K562 (cell line): ENCODE data around the gene PITPNM1. TPM values are rescaled to one million over a fixed set of nuclear protein-coding genes. Genes with fewer than 3 reads are reported as not detected.

Experiments
- ATAC-seq: fragments of 200-7000 bp; cut with Tn5 transposase; 3 replicates; pipeline ENCODE4 v1.9.1; 2020; ENCODE audit warnings: moderate library complexity
- BruUV-seq: library from RNA; stranded (reverse); fragments of 400-500 nt; replicated peaks from 2 replicates; lab custom pipeline; 2021; lab: Mats Ljungman, UMichigan
- CTCF ChIA-PET: fragments of 300-600 bp; formaldehyde crosslinking; extraction: SDS; loops from one replicate; lab custom pipeline; 2021; ENCODE audit warnings: low intra/inter-chr PET ratio; lab: Yijun Ruan, JAX
- POLR2A ChIA-PET: fragments of 300-600, 350-650 bp; sonication (Branson Sonifier 250); formaldehyde crosslinking; extraction: SDS; loops from one replicate; lab custom pipeline; 2021; ENCODE audit warnings: antibody characterized with exemption, inconsistent platforms; lab: Yijun Ruan, JAX
- DNase-seq, 4 experiments: peaks; one replicate each; pipeline versions ENCODE4 v3.0.0 to v3.0.0-alpha.2; 2011 to 2018; ENCODE audit warnings: low spot score in 3 of 4, mixed read lengths in 3 of 4; ENCODE audit errors: extremely low read depth in 1 of 4
- FAIRE-seq: peaks from 2 replicates; lab custom pipeline; 2011; peaks lifted over from hg19 to GRCh38; lab: Jason Lieb, UNC
- H2AFZ ChIP-seq: 2 replicates; pipeline ENCODE4 v1.6.0; 2011; ENCODE audit warnings: low read depth, low read length, control low read depth, inconsistent platforms
- H3K27ac ChIP-seq: fragments of 200-600 bp; 3 replicates; pipeline ENCODE4 v1.8.0; 2011; ENCODE audit warnings: low read depth, mild to moderate bottlenecking, control low read depth, inconsistent platforms, low read length, moderate library complexity, mixed read lengths; ENCODE audit errors: extremely low read depth
- H3K27me3 ChIP-seq, 2 experiments: fragments of 300-600 bp in 1 of 2; 2 replicates in 1 of 2; 3 replicates in 1 of 2; pipeline versions ENCODE4 v1.6.0 to v1.8.0; 2011; ENCODE audit warnings: inconsistent platforms in 2 of 2, low read length in 2 of 2, mild to moderate bottlenecking in 1 of 2, mixed read lengths in 1 of 2, moderate library complexity in 1 of 2; ENCODE audit not compliant: control insufficient read depth in 2 of 2, insufficient read depth in 2 of 2
- H3K36me3 ChIP-seq: fragments of 300-600 bp; 3 replicates; pipeline ENCODE4 v1.8.0; 2011; ENCODE audit warnings: mild to moderate bottlenecking, low read length, inconsistent platforms; ENCODE audit not compliant: control insufficient read depth, insufficient read depth
- H3K4me1 ChIP-seq, 2 experiments: fragments of 200-600 bp in 1 of 2; replicated peaks in 1 of 2; 2 replicates in 1 of 2; 3 replicates in 1 of 2; pipeline versions ENCODE4 v1.5.1 to v1.8.0; 2011; ENCODE audit warnings: inconsistent platforms in 2 of 2, low read length in 2 of 2, mild to moderate bottlenecking in 1 of 2, mixed read lengths in 1 of 2, moderate library complexity in 1 of 2; ENCODE audit not compliant: control insufficient read depth in 2 of 2, insufficient read depth in 2 of 2
- H3K4me2 ChIP-seq: 2 replicates; pipeline ENCODE4 v1.6.1; 2011; ENCODE audit warnings: low read length, control low read depth, inconsistent platforms, mixed read lengths; ENCODE audit not compliant: insufficient read depth
- H3K4me3 ChIP-seq: fragments of 200-600 bp; sonication (generic), shearing (Covaris generic); 2 replicates; pipeline ENCODE4 v1.5.1; 2016; ENCODE audit warnings: control low read depth, inconsistent platforms
- H3K79me2 ChIP-seq: fragments of 200-600 bp; 3 replicates; pipeline ENCODE4 v1.8.0; 2011; ENCODE audit warnings: low read length, inconsistent platforms; ENCODE audit not compliant: control insufficient read depth, insufficient read depth
- H3K9ac ChIP-seq, 2 experiments: 2 replicates each; pipeline versions ENCODE4 v1.6.0 to v1.6.1; 2011; ENCODE audit warnings: low read depth in 2 of 2, low read length in 2 of 2, control low read depth in 1 of 2, inconsistent platforms in 1 of 2, mild to moderate bottlenecking in 1 of 2, mixed read lengths in 1 of 2; ENCODE audit not compliant: insufficient read depth in 1 of 2
- H3K9me1 ChIP-seq: one replicate; pipeline ENCODE4 v1.6.0; 2011; ENCODE audit warnings: inconsistent platforms, mild to moderate bottlenecking, low read length, moderate library complexity; ENCODE audit not compliant: control insufficient read depth, insufficient read depth
- H3K9me3 ChIP-seq: replicated peaks from 2 replicates; pipeline ENCODE4 v1.5.1; 2011; ENCODE audit warnings: low read depth, low read length, inconsistent platforms; ENCODE audit not compliant: control insufficient read depth, insufficient read depth
- H4K20me1 ChIP-seq: replicated peaks from 2 replicates; pipeline ENCODE4 v1.6.1; 2011; ENCODE audit warnings: low read length, inconsistent platforms, mixed read lengths; ENCODE audit not compliant: control insufficient read depth, insufficient read depth
- ATF7 ChIP-seq: fragments of 450-650 bp; IDR thresholded peaks from 2 replicates; pipeline ENCODE4 v1.7.1; 2014; ENCODE audit warnings: mild to moderate bottlenecking, moderate library complexity
- DACH1 ChIP-seq: fragments of 450-650 bp; IDR thresholded peaks from 2 replicates; pipeline ENCODE4 v1.6.1; 2018; ENCODE audit not compliant: partially characterized antibody
- E2F5 ChIP-seq: sonication (generic); formaldehyde crosslinking; IDR thresholded peaks from 2 replicates; pipeline ENCODE4 v1.8.0; 2022; ENCODE audit warnings: mild to moderate bottlenecking, missing genetic modification reagents
- HDAC1 ChIP-seq, 2 experiments: fragments of 450-650 bp; IDR thresholded peaks; 2 replicates each; pipeline ENCODE4 v1.6.1; 2016 to 2017; ENCODE audit warnings: inconsistent platforms in 1 of 2, mild to moderate bottlenecking in 1 of 2, moderate library complexity in 1 of 2
- KLF1 ChIP-seq: fragments of 450-650 bp; IDR thresholded peaks from 2 replicates; pipeline ENCODE4 v1.6.1; 2016; ENCODE audit warnings: missing genetic modification characterization, missing compliant biosample characterization
- MBD1 ChIP-seq: fragments of 250-450 bp; sonication (Bioruptor Pico); IDR thresholded peaks from 2 replicates; pipeline ENCODE4 v1.8.0; 2022; ENCODE audit warnings: inconsistent platforms
- MITF ChIP-seq: IDR thresholded peaks from 2 replicates; pipeline ENCODE4 v1.6.1; 2014; ENCODE audit warnings: antibody characterized with exemption
- MTF1 ChIP-seq: fragments of 250-450 bp; sonication (Bioruptor Pico); IDR thresholded peaks from 2 replicates; pipeline ENCODE4 v1.9.0; 2021; ENCODE audit warnings: moderate library complexity, mild to moderate bottlenecking, inconsistent platforms, borderline replicate concordance
- SMARCE1 ChIP-seq: fragments of 450-650 bp; IDR thresholded peaks from 2 replicates; pipeline ENCODE4 v1.7.1; 2016; ENCODE audit warnings: mild to moderate bottlenecking
- ZFPM2 ChIP-seq: fragments of 250-450 bp; sonication (Bioruptor Pico); IDR thresholded peaks from 2 replicates; pipeline ENCODE4 v1.5.1; 2022; ENCODE audit warnings: mild to moderate bottlenecking
- WGBS: fragments of 100-300 bp; shearing (Covaris generic); methylation state at CpG from one replicate; pipeline ENCODE4 v1.1.6; 2016; ENCODE audit warnings: low coverage, mixed read lengths; ENCODE audit not compliant: insufficient coverage; ENCODE audit errors: missing lambda C conversion rate; 5-methylcytosine and 5-hydroxymethylcytosine counted together
- in situ Hi-C: fragments of 300-500 bp; cut with MboI; formaldehyde crosslinking; loops from 4 replicates; pipeline ENCODE4 v1.15.0; 2018; ENCODE audit warnings: inconsistent platforms, mixed read lengths
- intact Hi-C: fragments of 100-400 bp; cut with micrococcal nuclease; formaldehyde crosslinking; loops from 2 replicates; pipeline ENCODE4 v1.14.2; 2022
- polyA plus RNA-seq, 8 experiments: library from polyadenylated mRNA; depleted of rRNA in 4 of 8; stranded (reverse) in 5 of 8; unstranded in 3 of 8; fragments of >200 nt; fragmentation: Nextera tagmentation in 2 of 8; fragmentation: Illumina TruSeq in 1 of 8; extraction: Ambion mirVana in 2 of 8; extraction: Trizol in 1 of 8; gene quantifications; 2 replicates each; pipeline versions ENCODE4 v1.2.1 to v1.2.3, GENCODE V29; 2011 to 2014; ENCODE audit warnings: inconsistent platforms in 1 of 8, missing spikeins in 1 of 8
- total RNA-seq, 7 experiments: library from RNA; depleted of rRNA in 6 of 7; stranded (reverse); fragments of >200 nt in 6 of 7; fragmentation: Illumina TruSeq in 2 of 7; extraction: Trizol in 2 of 7; gene quantifications; 2 replicates each; pipeline versions ENCODE4 v1.2.1 to v1.2.3, GENCODE V29; 2011 to 2021; ENCODE audit warnings: low replicate concordance in 1 of 7
- TF ChIP-seq, protein P1 (sequence below): fragments of 200-800 bp; sonication (Bioruptor generic); IDR thresholded peaks from 2 replicates; pipeline ENCODE4 v1.6.1; 2016; ENCODE audit warnings: missing genetic modification characterization, missing compliant biosample characterization

The PITPNM1 gene
- total and polyA plus RNA-seq, 9 of the 15 experiments (the other 6 are each of a cell fraction or from before 2014, with no cell fraction given): 0.11 to 53.7 (median 16.0) TPM

DNA sequence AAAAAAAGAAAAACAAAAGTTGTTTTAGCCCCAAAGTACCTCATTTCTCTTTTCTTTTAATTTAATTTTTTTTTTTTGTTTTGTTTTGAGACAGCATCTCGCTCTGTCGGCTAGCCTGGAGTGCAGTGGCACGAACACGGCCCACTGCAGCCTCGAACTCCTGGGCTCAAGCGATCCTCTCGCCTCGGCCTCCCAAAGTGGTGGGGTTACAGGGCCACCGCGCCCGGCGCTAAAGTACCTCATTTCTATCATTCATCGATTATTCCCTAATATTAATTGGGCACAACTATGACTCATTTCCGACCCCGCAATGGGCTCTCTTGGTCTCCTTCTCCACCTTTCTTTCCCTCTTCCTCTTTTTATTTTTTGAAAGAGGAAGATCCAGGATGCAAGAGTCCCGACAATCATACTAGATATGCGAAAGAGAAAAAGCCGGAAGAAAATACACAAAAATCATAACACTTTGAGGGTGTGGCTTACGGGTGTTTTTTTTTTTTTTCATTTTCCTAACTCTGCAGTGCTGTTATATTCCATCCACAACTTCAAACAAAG is 22.8 kb downstream of the PITPNM1 start:
- Histone ChIP-seq H3K27ac (peak overlapping the region; percentile 73), H3K27me3 (no peaks in the 10 kb centered on the region), H3K36me3 (peaks cover 3% of the 10 kb centered on the region; the same call in 1 of the 3 replicates), H3K9me1 (no peaks in the 10 kb centered on the region), H2AFZ (peak overlapping the region; percentile 90), H3K9ac (peak overlapping the region; percentile 61 to 87), H3K4me1 (peaks cover 33 to 52% of the 10 kb centered on the region in 2 experiments), H3K4me2 (peak overlapping the region; percentile 78), H3K79me2 (peaks cover 31% of the 10 kb centered on the region), H3K9me3 (no peaks in the 10 kb centered on the region), H3K4me3 (peak overlapping the region; percentile 49), H4K20me1 (no peaks in the 10 kb centered on the region)
- intact Hi-C loops (loop anchor here (1.0 to 5.0 kb wide), 2 partner anchors 22 to 80 kb away; partner anchors contain the start of genes PPP1CA and TBC1D10C), in situ Hi-C loops (no loop called here)
- WGBS: 24% methylated on average over 19 of the region's 19 CpGs
- POLR2A ChIA-PET: interaction anchor here (0.7 to 1.0 kb wide), 7 partner anchors 10 to 148 kb away, joined by 3 to 5 read pairs (median 3); partner anchors contain the start of gene PPP1CA
- ATAC-seq: peak; percentile 7
- no peak for FAIRE-seq
- TSS peak; percentile 98 for BruUV-seq
- no peak for DNase-seq
- CTCF ChIA-PET: interaction anchor here (0.7 kb wide), 1 partner anchor 446 kb away, joined by 3 read pairs; no protein-coding TSS in a partner anchor
- 0 out of 2 replicates have a peak, but pooled peaks have one; percentile 19 for TF ChIP-seq SMARCE1
- no peak for TF ChIP-seq MTF1 (CRISPR knock-in tag)
- 0 out of 2 replicates have a peak, but pooled peaks have one; percentile 37 for TF ChIP-seq MBD1 (CRISPR knock-in tag)
- TF ChIP-seq, protein P1, sequence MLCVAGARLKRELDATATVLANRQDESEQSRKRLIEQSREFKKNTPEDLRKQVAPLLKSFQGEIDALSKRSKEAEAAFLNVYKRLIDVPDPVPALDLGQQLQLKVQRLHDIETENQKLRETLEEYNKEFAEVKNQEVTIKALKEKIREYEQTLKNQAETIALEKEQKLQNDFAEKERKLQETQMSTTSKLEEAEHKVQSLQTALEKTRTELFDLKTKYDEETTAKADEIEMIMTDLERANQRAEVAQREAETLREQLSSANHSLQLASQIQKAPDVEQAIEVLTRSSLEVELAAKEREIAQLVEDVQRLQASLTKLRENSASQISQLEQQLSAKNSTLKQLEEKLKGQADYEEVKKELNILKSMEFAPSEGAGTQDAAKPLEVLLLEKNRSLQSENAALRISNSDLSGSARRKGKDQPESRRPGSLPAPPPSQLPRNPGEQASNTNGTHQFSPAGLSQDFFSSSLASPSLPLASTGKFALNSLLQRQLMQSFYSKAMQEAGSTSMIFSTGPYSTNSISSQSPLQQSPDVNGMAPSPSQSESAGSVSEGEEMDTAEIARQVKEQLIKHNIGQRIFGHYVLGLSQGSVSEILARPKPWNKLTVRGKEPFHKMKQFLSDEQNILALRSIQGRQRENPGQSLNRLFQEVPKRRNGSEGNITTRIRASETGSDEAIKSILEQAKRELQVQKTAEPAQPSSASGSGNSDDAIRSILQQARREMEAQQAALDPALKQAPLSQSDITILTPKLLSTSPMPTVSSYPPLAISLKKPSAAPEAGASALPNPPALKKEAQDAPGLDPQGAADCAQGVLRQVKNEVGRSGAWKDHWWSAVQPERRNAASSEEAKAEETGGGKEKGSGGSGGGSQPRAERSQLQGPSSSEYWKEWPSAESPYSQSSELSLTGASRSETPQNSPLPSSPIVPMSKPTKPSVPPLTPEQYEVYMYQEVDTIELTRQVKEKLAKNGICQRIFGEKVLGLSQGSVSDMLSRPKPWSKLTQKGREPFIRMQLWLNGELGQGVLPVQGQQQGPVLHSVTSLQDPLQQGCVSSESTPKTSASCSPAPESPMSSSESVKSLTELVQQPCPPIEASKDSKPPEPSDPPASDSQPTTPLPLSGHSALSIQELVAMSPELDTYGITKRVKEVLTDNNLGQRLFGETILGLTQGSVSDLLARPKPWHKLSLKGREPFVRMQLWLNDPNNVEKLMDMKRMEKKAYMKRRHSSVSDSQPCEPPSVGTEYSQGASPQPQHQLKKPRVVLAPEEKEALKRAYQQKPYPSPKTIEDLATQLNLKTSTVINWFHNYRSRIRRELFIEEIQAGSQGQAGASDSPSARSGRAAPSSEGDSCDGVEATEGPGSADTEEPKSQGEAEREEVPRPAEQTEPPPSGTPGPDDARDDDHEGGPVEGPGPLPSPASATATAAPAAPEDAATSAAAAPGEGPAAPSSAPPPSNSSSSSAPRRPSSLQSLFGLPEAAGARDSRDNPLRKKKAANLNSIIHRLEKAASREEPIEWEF (CRISPR knock-in tag): 0 out of 2 replicates have a peak, but pooled peaks have one; percentile 39
- TF ChIP-seq ATF7: no peak
- no peak for TF ChIP-seq ZFPM2 (CRISPR knock-in tag)
- no peak for TF ChIP-seq MITF
- TF ChIP-seq HDAC1 (IDR thresholded peaks at IDR 0.05): 0 out of 4 replicates have a peak, but pooled peaks of 1 of the 2 experiments have one; percentile 6
- TF ChIP-seq E2F5 (CRISPR knock-in tag): no peak
- no peak for TF ChIP-seq KLF1 (tag)
- peak; percentile 59 for TF ChIP-seq DACH1
